NCI-H748 (cell line): Measurements from ENCODE around the gene ZBTB49.

Source experiments
- DNase-seq: peaks from one replicate; lab custom pipeline; 2025; ENCODE audit not compliant: unreplicated experiment; lab: John Stamatoyannopoulos, UW

Gene ZBTB49

GRCh38 chr4:4277531-4277930, 12.5 kb upstream of the ZBTB49 start:
- DNase-seq: no peak

DNA sequence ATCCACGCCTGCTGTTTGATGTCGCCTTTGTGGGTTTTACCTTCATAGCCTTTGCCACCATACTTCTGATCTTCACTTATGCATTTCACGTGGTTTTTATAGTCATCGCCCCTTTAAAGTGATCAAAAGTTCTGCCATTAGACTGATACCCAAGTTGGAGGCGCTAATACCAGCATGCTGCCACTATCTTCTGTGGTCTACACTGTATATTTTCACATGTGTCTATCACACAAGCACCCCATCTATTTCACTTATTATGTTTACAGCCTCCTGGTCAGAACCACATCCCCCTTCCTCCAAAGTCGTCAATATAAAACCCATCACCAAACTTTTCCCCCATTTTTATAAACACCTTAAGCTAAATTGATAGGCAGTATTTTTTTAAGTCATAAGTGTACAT, 8.3 kb upstream of the ZBTB49 start:
- no peak for DNase-seq

GRCh38 chr4:4284827-4285618, 5.0 kb upstream of the ZBTB49 start:
- DNase-seq: peak; percentile 7

GRCh38 chr4:4288098-4288497, 2.0 kb upstream of the ZBTB49 start:
- no peak for DNase-seq

DNA sequence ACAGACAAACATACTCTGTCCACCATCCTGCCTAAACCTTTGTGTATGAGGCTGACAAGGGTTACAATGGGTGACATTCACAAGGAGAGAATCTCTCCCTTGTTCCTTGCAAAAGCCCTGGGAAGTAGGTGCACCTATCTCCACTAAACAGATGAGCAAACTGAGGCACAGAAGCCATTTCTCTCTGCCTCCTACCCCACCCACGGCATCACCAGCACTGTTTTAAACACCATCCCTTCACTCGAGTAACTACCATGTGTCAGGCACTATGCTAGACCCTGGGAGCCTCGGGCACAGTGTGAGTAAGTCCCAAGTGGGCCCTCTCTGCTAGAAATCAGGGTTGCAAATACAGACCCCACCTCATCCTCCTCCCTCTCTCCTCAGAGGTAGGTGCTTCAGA, 996 bp upstream of the ZBTB49 start:
- DNase-seq: no peak

GRCh38 chr4:4289597-4289940, 482 bp upstream of the ZBTB49 start:
- no peak for DNase-seq

DNA sequence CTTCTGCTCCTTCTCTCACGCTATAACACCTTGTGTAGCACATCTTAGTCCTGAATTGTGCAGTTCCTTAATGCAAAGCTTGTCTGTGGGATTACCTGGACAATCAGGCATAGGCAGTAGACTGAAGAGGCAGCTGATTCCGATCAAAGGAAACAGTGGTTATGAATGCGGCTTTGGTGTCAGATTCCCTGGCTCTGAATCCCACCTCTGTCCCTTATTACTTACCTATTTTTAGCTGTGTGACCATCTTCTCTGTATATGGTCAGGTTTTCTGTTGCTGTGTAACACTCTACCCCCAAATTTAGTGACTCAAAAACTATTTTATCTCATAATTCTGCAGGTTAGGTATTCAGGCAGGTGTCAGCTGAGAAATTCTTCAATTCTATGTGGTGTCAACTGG, 3.2 kb downstream of the ZBTB49 start:
- DNase-seq: no peak

- DNase-seq: no peak
Measured at GRCh38 chr4:4296283-4296846, 6.3 kb downstream of the ZBTB49 start.

- no peak for DNase-seq
Measured at GRCh38 chr4:4299006-4299405, 9.0 kb downstream of the ZBTB49 start.

DNA sequence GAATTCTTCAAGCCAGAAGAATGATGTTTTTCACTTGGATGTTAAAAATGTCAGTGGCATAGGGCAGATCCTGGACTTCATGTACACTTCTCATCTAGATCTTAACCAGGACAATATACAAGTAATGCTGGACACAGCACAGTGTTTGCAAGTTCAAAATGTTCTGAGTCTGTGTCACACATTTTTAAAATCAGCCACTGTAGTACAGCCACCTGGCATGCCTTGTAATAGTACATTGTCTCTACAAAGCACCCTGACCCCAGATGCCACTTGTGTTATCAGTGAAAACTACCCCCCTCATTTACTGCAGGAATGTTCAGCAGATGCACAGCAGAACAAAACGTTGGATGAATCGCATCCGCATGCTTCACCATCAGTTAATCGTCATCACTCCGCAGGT, 11.9 kb downstream of the ZBTB49 start:
- no peak for DNase-seq

DNA sequence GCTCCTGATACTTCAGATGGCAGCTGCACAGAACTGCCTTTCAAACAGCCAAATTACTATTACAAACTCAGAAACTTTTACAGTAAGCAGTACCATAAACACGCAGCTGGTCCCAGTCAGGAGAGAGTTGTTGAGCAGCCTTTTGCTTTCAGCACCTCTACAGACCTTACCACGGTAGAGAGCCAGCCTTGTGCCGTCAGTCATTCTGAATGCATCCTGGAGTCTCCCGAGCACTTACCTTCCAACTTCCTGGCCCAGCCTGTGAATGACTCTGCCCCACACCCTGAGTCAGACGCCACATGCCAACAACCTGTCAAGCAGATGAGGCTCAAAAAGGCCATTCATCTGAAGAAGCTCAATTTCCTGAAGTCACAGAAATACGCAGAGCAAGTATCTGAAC, 12.4 kb downstream of the ZBTB49 start:
- no peak for DNase-seq

- DNase-seq: no peak
Measured at GRCh38 chr4:4306920-4307319, 16.9 kb downstream of the ZBTB49 start.

- DNase-seq: no peak
Measured at GRCh38 chr4:4308800-4309441, 18.9 kb downstream of the ZBTB49 start.

- DNase-seq: no peak
Measured at GRCh38 chr4:4311193-4311592, 21.1 kb downstream of the ZBTB49 start.

- no peak for DNase-seq
Measured at GRCh38 chr4:4315461-4316149, 25.6 kb downstream of the ZBTB49 start.

- no peak for DNase-seq
Measured at GRCh38 chr4:4316150-4316495, 26.1 kb downstream of the ZBTB49 start.

DNA sequence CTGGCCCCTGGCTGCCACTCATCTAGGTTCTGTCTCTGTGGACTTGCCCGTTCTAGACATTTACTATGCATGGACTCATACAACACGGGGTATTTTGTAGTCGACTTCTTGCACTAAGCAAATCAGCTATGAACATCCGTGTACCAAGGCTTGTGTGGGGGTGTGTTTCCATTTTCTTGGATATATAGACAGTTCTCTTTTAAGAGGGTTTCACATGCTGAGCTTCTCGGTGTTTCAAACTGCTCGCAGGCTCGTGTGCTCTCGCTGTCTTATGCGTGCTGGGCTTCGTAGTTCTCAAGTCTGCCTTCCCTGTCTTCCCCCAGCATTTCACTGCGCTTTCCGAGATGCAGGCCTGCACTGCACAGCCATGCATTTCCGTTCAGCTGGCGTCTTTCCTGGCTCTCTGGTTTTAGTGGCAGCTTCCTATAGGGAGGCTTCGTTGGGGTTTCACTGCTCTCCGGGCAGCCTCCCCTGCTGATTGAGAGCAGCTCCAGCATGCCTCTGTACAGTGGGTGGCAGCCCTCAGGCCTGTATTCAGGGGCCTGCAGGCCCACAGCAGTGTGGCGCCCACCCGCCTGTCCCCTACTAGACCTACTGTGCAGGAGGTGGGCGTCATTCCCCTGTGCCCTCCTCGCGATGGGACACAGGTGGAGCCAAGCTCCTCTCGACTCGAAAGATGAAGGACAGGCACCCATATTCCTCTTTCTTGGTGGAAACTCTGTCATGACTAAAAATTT, 27.6 kb downstream of the ZBTB49 start:
- DNase-seq: no peak

GRCh38 chr4:4320528-4320927, 30.5 kb downstream of the ZBTB49 start:
- DNase-seq: no peak

GRCh38 chr4:4320951-4321714, 31.1 kb downstream of the ZBTB49 start:
- no peak for DNase-seq

DNA sequence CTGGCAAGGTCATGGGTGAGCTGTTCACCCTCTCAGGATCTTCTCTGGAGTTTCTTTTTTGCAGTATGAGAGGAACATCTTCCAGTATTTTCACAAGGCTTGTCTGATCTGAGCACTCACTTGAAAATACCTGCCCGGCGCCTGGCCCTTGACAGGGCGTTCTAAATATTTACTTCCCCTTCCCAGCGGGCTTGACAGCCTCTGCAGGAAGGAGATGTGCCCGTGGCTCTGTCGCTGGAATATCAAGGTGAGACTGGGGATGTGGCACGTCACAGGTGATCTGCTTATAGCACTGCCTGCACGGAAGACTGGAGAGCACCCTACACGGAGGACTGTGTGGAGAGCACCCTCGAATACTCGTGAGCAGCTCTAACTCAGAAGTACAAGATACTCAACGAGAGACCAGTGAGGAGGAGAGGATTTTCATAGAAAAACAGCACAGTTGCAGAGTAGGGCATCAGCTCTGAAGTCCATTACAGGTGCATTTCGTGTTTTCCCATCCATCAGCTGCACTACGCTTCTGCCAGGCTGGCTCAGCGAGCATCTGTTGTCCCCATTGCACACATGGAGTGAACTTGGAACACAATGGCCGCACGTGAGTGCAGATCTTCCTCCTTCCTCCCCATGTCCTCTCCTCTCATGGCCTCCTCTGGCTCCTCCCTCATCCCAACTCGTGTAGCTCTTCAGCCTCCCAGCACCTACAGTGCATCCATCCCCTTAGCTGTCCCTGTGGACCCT, 32.1 kb downstream of the ZBTB49 start:
- no peak for DNase-seq
